MM.1S (cell line): Measurements from ENCODE around the gene KRTAP10-6.

Source experiments
- DNase-seq: peaks from one replicate; pipeline ENCODE4 v3.0.0-alpha.2; 2015
- H2AFZ ChIP-seq: fragments of 300-600 bp; sonication (generic); 2 replicates; pipeline ENCODE4 v1.6.0; 2016; ENCODE audit warnings: antibody characterized with exemption, low read length
- H3F3A ChIP-seq: fragments of 300-600 bp; sonication (generic); 2 replicates; pipeline ENCODE4 v1.6.1; 2016; ENCODE audit warnings: mild to moderate bottlenecking, antibody characterized with exemption, low read length, moderate library complexity, mixed read lengths; ENCODE audit not compliant: insufficient read depth
- H3K27ac ChIP-seq: fragments of 300-600 bp; sonication (generic); 2 replicates; pipeline ENCODE4 v1.5.1; 2016; ENCODE audit warnings: mild to moderate bottlenecking, low read length
- H3K27me3 ChIP-seq: fragments of 300-600 bp; sonication (generic); replicated peaks from 2 replicates; pipeline ENCODE4 v1.6.0; 2016; ENCODE audit warnings: low read length; ENCODE audit not compliant: insufficient read depth
- H3K36me3 ChIP-seq: fragments of 300-600 bp; sonication (generic); replicated peaks from 2 replicates; pipeline ENCODE4 v1.6.1; 2016; ENCODE audit warnings: mild to moderate bottlenecking, low read length, mixed read lengths; ENCODE audit not compliant: insufficient read depth
- H3K4me1 ChIP-seq: fragments of 300-600 bp; sonication (generic); 2 replicates; pipeline ENCODE4 v1.6.1; 2016; ENCODE audit warnings: low read length, mixed read lengths
- H3K4me2 ChIP-seq: fragments of 300-600 bp; sonication (generic); 2 replicates; pipeline ENCODE4 v1.6.0; 2016; ENCODE audit warnings: low read depth, low read length
- H3K4me3 ChIP-seq: fragments of 300-600 bp; sonication (generic); 2 replicates; pipeline ENCODE4 v1.5.1; 2016; ENCODE audit warnings: low read length, mixed read lengths
- H3K79me2 ChIP-seq: fragments of 300-600 bp; sonication (generic); 2 replicates; pipeline ENCODE4 v1.6.1; 2016; ENCODE audit warnings: mixed run types, low read length, mixed read lengths
- H3K9ac ChIP-seq: fragments of 300-600 bp; sonication (generic); 2 replicates; pipeline ENCODE4 v1.6.1; 2016; ENCODE audit warnings: low read length, mixed read lengths
- H3K9me2 ChIP-seq: fragments of 300-600 bp; sonication (generic); replicated peaks from 2 replicates; pipeline ENCODE4 v1.6.1; 2016; ENCODE audit warnings: mild to moderate bottlenecking, low read length, mixed read lengths; ENCODE audit not compliant: insufficient read depth
- H3K9me3 ChIP-seq: fragments of 300-600 bp; sonication (generic); replicated peaks from 2 replicates; pipeline ENCODE4 v1.6.1; 2016; ENCODE audit warnings: mild to moderate bottlenecking, low read length, mixed read lengths; ENCODE audit not compliant: insufficient read depth
- H4K20me1 ChIP-seq: fragments of 300-600 bp; sonication (generic); 2 replicates; pipeline ENCODE4 v1.6.1; 2016; ENCODE audit warnings: mild to moderate bottlenecking, low read length, moderate library complexity, mixed read lengths; ENCODE audit not compliant: insufficient read depth
- EZH2 ChIP-seq: fragments of 300-600 bp; sonication (generic); optimal IDR thresholded peaks from 2 replicates; pipeline ENCODE3; 2017; ENCODE audit warnings: low read depth, mild to moderate bottlenecking, antibody characterized with exemption, low read length, mixed read lengths
- EZH2phosphoT487 ChIP-seq: fragments of 300-600 bp; sonication (generic); IDR thresholded peaks from 2 replicates; pipeline ENCODE4 v1.6.1; 2018; ENCODE audit warnings: antibody characterized with exemption, low read length
- TF ChIP-seq, protein P1 (sequence below): fragments of 300-600 bp; sonication (generic); IDR thresholded peaks from 2 replicates; pipeline ENCODE4 v1.5.1; 2016; ENCODE audit warnings: antibody characterized with exemption, low read length, mixed read lengths

The KRTAP10-6 gene

DNA sequence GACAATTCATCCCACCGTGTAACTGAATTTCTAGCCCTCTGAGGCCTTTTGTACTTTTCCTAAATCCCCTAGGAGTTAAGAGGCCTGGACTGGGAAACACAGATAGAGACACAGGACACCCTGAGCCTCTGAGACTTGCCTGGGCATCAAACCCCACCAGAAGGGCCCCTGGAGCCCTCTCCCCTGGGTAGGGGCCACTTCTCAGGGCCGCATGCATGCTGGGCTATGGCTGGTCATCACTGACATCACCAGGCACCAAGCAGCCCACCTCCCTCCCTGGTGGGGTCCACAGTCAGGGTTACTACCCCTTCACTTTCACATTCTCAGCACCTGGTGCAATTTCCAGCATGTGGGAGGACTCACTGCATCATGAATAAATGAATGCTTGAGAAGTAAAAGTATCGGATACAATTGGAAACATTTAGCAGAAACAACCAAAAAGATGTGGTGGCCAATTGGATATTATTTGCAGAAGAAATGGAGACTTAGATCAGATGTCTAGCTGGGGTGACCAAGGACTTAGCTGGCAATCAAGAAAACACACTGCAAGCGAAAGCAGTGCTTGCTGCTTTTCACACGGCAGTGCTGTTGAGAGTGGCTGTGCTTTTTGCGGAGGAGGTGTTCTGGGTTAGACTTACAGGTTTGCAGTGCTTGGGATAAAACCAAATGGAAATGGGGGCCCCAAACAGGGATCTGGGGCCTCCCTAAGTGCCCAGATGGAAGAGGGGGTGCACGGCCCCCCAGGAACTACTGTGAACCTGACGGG, 7.1 kb upstream of the KRTAP10-6 start:
- Histone ChIP-seq H3F3A (no peaks in the 10 kb centered on the region), H3K27ac (no peak overlapping the region), H3K79me2 (no peaks in the 10 kb centered on the region), H3K9ac (no peak overlapping the region), H3K4me2 (no peak overlapping the region), H3K36me3 (no peaks in the 10 kb centered on the region), H3K27me3 (peaks cover 84% of the 10 kb centered on the region), H4K20me1 (no peaks in the 10 kb centered on the region), H3K4me3 (no peak overlapping the region), H3K4me1 (no peaks in the 10 kb centered on the region), H2AFZ (no peak overlapping the region), H3K9me3 (no peaks in the 10 kb centered on the region), H3K9me2 (no peaks in the 10 kb centered on the region)
- no peak for DNase-seq
- TF ChIP-seq EZH2phosphoT487 (no peak), EZH2 (no peak)
- TF ChIP-seq, protein P1, sequence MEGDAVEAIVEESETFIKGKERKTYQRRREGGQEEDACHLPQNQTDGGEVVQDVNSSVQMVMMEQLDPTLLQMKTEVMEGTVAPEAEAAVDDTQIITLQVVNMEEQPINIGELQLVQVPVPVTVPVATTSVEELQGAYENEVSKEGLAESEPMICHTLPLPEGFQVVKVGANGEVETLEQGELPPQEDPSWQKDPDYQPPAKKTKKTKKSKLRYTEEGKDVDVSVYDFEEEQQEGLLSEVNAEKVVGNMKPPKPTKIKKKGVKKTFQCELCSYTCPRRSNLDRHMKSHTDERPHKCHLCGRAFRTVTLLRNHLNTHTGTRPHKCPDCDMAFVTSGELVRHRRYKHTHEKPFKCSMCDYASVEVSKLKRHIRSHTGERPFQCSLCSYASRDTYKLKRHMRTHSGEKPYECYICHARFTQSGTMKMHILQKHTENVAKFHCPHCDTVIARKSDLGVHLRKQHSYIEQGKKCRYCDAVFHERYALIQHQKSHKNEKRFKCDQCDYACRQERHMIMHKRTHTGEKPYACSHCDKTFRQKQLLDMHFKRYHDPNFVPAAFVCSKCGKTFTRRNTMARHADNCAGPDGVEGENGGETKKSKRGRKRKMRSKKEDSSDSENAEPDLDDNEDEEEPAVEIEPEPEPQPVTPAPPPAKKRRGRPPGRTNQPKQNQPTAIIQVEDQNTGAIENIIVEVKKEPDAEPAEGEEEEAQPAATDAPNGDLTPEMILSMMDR, result no peak

DNA sequence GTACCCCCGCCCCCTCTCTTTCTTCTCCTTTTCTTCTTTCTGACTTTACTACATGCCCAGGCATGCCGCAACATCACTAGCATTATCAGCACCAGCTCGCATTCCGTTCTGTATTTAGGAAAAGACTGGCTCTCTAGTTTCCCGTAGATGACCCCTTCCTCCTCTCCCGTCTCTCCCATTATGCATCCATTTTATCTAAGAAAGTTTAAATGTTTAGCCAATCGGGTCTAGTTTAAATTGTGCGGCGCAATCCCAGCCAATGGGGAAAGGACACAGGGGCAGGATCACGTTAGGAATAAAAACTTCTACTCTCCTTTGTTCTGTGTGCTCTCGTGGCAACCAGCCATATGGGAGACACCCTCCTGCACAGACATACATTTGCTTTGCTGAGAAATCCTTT, 5.8 kb upstream of the KRTAP10-6 start:
- H3K4me3 ChIP-seq, result no peak overlapping the region
- H3K4me1 ChIP-seq, result no peaks in the 10 kb centered on the region
- no peak overlapping the region for H3K9ac ChIP-seq
- H3K27ac ChIP-seq, result no peak overlapping the region
- H3K4me2 ChIP-seq, result no peak overlapping the region
- no peaks in the 10 kb centered on the region for H3F3A ChIP-seq
- H3K9me2 ChIP-seq, result no peaks in the 10 kb centered on the region
- H2AFZ ChIP-seq, result no peak overlapping the region
- peaks cover 84% of the 10 kb centered on the region for H3K27me3 ChIP-seq
- DNase-seq, result no peak
- no peaks in the 10 kb centered on the region for H4K20me1 ChIP-seq
- H3K9me3 ChIP-seq, result no peaks in the 10 kb centered on the region
- TF ChIP-seq EZH2phosphoT487 (no peak), EZH2 (no peak)
- TF ChIP-seq, protein P1, result no peak
- no peaks in the 10 kb centered on the region for H3K79me2 ChIP-seq
- no peaks in the 10 kb centered on the region for H3K36me3 ChIP-seq

DNA sequence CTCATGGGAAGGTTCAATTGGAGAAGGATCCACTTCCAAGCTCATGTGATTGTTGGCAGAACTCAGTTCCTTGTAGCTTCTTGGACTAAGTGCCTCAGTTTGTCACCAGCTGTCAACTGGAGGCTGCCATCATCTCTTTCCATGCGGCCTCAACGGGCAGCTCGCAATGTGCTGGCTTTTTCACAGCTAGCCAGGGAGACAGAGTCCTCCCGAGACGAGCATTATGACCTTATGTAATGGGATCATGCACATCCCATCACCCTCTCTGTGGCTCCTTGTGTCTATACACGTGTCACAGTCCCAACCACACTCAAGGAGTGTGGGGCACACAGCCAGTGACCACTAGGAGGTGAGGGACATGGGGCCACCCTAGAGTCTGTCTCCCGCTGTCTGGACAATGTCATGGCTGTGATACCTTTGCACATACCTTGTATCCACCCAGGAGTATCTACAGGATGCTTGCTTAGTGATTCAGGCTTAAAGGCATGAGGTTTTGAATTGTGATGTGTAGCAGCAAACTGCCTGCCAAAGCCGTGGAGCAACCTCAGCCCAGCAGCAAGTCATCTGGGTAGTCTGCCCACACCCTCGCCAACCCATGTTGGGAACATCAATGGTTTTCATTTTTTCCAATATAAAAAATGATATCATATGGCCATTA, 3.9 kb upstream of the KRTAP10-6 start:
- H3K9me3 ChIP-seq, result no peaks in the 10 kb centered on the region
- no peak overlapping the region for H3K27ac ChIP-seq
- TF ChIP-seq EZH2, result no peak
- TF ChIP-seq, protein P1, result no peak
- no peaks in the 10 kb centered on the region for H3K9me2 ChIP-seq
- no peak overlapping the region for H3K4me3 ChIP-seq
- H3K79me2 ChIP-seq, result no peaks in the 10 kb centered on the region
- no peaks in the 10 kb centered on the region for H3K36me3 ChIP-seq
- no peak for DNase-seq
- H4K20me1 ChIP-seq, result no peaks in the 10 kb centered on the region
- no peak overlapping the region for H3K4me2 ChIP-seq
- no peak overlapping the region for H3K9ac ChIP-seq
- peaks cover 85% of the 10 kb centered on the region for H3K27me3 ChIP-seq
- H2AFZ ChIP-seq, result no peak overlapping the region
- H3F3A ChIP-seq, result no peaks in the 10 kb centered on the region
- no peaks in the 10 kb centered on the region for H3K4me1 ChIP-seq
